GM12891 (cell line): ENCODE data around the gene GADD45G. TPM values are rescaled to one million over a fixed set of nuclear protein-coding genes. Genes with fewer than 3 reads are reported as not detected.
A peak's percentile ranks its signal among the peaks of the same experiment; 100 is the strongest.

Experiments used
- DNase-seq: peaks from one replicate; pipeline ENCODE4 v3.0.0; 2011; ENCODE audit warnings: low spot score; ENCODE audit not compliant: insufficient read length
- FAIRE-seq: peaks from 2 replicates; lab custom pipeline; 2011; peaks lifted over from hg19 to GRCh38; lab: Jason Lieb, UNC
- PAX5 ChIP-seq: IDR thresholded peaks from 2 replicates; pipeline ENCODE4 v1.6.1; 2011; ENCODE audit warnings: low read length, moderate library complexity, mild to moderate bottlenecking; ENCODE audit not compliant: insufficient read depth, severe bottlenecking
- POLR2A ChIP-seq: IDR thresholded peaks from 2 replicates; pipeline ENCODE4 v1.6.1; 2011; ENCODE audit warnings: low read depth, low read length, control low read depth
- POLR2AphosphoS5 ChIP-seq: IDR thresholded peaks from 2 replicates; pipeline ENCODE4 v1.6.1; 2011; ENCODE audit warnings: low read depth, low read length, control low read depth
- POU2F2 ChIP-seq: IDR thresholded peaks from 2 replicates; pipeline ENCODE4 v1.6.1; 2011; ENCODE audit warnings: low read depth, mild to moderate bottlenecking, control low read depth, low read length, moderate library complexity
- SPI1 ChIP-seq: IDR thresholded peaks from 2 replicates; pipeline ENCODE4 v1.6.1; 2011; ENCODE audit warnings: low read depth, low read length, control low read depth
- TAF1 ChIP-seq: IDR thresholded peaks from 2 replicates; pipeline ENCODE4 v1.6.1; 2011; ENCODE audit warnings: low read depth, low read length, control low read depth
- polyA plus RNA-seq: library from polyadenylated mRNA; unstranded; fragments of >200 nt; gene quantifications from one replicate; pipeline ENCODE4 v1.2.1, GENCODE V29; 2012; ENCODE audit warnings: low read depth, missing spikeins, inconsistent platforms; ENCODE audit not compliant: missing spikeins

GADD45G gene, protein sequence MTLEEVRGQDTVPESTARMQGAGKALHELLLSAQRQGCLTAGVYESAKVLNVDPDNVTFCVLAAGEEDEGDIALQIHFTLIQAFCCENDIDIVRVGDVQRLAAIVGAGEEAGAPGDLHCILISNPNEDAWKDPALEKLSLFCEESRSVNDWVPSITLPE
- polyA plus RNA-seq = 1.4 TPM

DNA sequence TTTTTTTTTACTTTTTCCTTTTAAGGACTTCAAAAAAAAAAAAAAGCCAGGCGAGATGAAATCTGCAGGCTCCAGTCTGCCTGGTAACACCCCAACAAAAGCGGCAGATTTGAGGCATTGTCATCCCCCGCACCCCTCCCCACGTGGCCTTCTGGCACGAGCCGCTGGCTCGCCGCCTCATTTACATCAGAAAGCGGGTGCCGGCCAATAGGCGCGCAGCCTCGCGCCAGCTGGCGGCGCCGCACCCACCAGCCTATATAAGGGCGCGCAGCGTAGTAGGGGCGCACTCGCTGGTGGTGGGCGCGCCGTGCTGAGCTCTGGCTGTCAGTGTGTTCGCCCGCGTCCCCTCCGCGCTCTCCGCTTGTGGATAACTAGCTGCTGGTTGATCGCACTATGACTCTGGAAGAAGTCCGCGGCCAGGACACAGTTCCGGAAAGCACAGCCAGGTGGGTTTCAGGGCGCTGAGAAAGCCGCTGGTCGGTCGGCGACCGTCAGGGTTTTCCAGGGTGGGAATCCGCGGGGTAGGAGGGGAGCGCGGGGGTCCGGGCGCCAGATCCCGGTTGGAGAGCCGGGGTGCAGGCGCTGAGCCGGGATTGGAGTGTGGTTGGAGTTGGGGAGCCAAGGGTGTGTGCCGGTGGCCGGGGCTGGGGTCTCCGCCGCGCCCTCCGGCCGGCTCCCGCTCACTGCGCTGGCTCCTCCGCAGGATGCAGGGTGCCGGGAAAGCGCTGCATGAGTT lies at the start of gene GADD45G:
TSS of gene GADD45G (plus strand) at position 284 of the 736 bp plus-strand sequence. CDS start at position 394, 110 bp downstream.
- FAIRE-seq (peak; percentile 96), DNase-seq (peak; percentile 80)

DNA sequence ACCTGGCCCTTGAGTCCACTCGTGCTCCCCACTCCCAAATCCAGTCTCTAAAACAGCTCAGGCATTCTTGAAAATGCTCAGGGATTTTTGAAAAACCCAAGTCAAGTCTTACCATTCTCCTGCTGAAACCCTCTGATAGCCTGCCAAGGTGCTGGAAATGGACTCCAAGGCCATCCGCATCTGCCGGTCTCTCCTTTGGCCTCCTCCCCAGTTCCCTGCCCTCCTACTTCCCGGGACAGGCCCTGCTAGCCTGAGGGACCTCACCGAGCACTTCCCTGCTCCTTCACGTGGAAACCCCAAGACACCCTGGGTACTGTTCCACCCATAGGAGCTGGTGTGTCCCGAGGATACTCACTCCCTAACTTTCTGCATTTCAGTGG lies 49.8 kb upstream of the GADD45G start:
- no peak for DNase-seq
- TF ChIP-seq POLR2AphosphoS5 (no peak), TAF1 (no peak), POU2F2 (no peak), SPI1 (no peak), PAX5 (no peak), POLR2A (no peak)
- peak; percentile 71 for FAIRE-seq

More for the DNA sequence above, at the start of gene GADD45G:
- TF ChIP-seq PAX5 (no peak), POLR2AphosphoS5 (peak; percentile 78), TAF1 (peak; percentile 28; the same call in 1 of the 2 replicates), SPI1 (no peak), POU2F2 (peak; percentile 84), POLR2A (peak; percentile 90)

GRCh38 chr9:89555451-89556375 lies 49.1 kb upstream of the GADD45G start:
- DNase-seq (no peak), FAIRE-seq (peak; percentile 91)
- TF ChIP-seq SPI1 = peak; percentile 64
- no peak for TF ChIP-seq PAX5

DNA sequence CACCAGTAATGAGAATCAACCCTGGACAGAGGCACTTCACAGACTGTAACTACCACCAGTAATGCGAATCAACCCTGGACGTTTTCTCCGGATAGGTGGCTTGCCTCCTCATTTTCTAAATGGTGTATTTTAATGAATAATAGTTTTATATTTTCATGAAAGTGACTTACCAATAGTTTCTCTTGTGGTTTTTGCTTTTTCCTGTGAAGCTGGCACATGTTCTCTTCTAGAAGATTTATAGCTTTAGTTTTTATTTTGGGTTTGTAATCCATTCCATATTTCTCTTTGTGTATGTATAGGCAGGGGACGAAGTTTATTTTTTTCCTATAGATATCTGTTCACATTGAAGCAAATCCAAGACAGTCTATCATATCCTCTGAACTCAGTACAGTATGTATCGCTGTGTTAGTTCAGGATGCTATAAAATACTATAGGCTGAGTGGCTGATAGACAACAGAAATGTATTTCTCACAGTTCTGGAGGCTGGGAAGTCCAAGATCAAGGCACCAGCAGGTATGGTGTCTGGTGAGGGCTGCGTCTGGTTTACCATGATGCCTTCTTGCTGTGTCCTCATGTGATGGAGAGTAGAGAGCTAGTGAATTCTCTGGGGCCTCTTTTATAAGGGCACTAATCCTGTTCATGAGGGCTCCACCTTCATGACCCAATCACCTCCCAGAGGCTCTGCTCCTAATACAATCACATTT lies 46.5 kb upstream of the GADD45G start:
- TF ChIP-seq POU2F2 = no peak
- FAIRE-seq (no peak), DNase-seq (no peak)

DNA sequence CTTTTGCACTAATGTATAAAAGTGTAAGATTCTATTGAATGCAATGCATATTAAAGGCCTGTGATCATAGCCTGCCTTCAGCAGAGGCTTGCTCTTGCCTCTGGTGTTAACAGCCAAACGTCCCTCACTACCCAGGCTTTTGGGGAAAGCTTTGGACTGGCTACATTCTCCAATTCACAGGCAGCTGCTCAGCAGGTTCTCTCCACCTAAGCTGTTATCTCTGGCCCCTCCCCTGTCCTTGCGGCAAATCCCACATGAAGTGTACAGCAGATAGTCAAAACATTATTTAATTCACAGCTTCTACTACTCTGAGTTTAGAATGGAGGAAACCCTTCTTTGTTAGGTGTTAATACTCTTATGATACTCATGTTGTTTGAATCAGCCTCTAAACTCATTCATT lies 45.9 kb upstream of the GADD45G start:
- no peak for TF ChIP-seq PAX5
- no peak for TF ChIP-seq SPI1
- no peak for TF ChIP-seq POU2F2
- TF ChIP-seq TAF1 = no peak
- no peak for TF ChIP-seq POLR2A
- TF ChIP-seq POLR2AphosphoS5 = no peak
- FAIRE-seq = no peak
- no peak for DNase-seq

DNA sequence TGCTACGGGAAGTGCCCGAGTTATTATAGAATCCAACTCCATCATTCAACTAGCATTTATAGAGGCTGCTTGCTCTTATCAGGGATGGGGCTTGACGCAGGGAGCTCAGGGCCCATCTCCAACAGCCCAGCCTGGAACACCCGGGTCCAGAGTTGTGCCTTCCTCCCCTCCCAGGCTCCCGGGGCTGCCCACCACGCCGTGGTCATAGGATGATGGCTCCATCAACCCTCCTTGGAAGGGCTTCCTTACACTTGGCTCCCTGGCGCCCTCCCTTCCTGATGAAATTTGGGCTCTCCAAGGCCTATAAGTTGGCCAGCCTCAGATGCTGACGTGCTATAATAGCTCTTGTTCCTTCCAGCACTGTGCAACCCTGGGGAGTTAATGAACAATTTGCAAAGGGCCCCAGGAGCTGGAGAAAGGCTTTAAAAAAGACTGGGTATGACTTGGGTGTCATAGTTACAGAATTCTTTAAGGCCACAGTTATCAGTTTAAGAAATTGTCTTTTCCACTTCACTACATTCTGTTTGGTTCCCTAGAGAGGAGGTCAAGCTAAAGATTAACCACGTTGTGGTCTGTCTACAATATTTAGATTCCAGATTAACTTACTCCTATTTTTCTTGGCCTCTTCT lies 42.5 kb upstream of the GADD45G start:
- DNase-seq = no peak
- FAIRE-seq = no peak
- TF ChIP-seq POLR2A (no peak), POLR2AphosphoS5 (no peak), SPI1 (no peak), PAX5 (no peak), POU2F2 (no peak), TAF1 (no peak)

GRCh38 chr9:89563571-89564345 lies 41.1 kb upstream of the GADD45G start:
- no peak for FAIRE-seq
- TF ChIP-seq TAF1 = no peak
- TF ChIP-seq SPI1 = no peak
- TF ChIP-seq POU2F2 = no peak
- no peak for TF ChIP-seq POLR2A
- no peak for TF ChIP-seq PAX5
- TF ChIP-seq POLR2AphosphoS5 = no peak
- DNase-seq = no peak

GRCh38 chr9:89564346-89564878 lies 40.4 kb upstream of the GADD45G start:
- DNase-seq = peak; percentile 47
- TF ChIP-seq PAX5 (no peak), SPI1 (no peak), POLR2A (no peak), POLR2AphosphoS5 (no peak), POU2F2 (no peak), TAF1 (no peak)
- peak; percentile 58 for FAIRE-seq
